Measurements from ENCODE around the gene SMARCAL1.
"Not testable (repeated sequence)": the region's sequence is repeated elsewhere in the genome, so short reads cannot be mapped to it uniquely, and the experiment has no call there.

Gene SMARCAL1

GRCh38 chr2:216503159-216503629, 90.9 kb downstream of the SMARCAL1 start:
- peak; percentile 6 for DNase-seq

DNA sequence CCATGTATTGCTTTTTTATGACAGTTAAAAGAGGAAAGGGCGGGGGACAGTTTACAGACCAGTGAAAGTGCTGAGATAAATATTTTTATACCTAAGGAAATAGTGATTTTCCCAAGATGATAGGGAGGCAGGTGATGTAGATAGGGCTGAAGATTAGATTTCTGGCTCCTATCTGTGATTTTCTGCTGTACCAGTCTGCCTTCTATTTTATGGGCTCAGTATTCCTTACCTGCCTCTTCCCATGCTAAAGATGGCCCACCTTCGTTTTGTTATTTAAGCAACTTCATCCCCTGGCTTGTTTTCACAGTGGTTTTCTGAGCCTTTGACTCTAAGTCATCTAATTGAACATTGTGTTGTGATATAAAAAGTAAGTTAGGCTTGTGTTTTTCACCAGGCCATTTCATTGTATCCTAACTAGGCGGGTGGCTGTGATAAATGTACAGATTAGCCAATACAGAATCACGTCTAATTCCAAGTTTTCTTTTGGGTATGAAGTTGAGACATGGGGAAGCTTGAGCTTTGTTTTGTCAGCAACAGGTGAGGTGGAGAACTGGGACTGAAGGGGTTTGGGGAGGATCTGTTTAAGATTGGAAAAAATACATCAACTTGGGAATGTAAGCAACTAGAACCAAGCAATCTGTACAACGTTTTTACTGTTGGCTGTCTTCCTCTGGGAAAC, 91.6 kb downstream of the SMARCAL1 start:
- DNase-seq: peak; percentile 9

DNA sequence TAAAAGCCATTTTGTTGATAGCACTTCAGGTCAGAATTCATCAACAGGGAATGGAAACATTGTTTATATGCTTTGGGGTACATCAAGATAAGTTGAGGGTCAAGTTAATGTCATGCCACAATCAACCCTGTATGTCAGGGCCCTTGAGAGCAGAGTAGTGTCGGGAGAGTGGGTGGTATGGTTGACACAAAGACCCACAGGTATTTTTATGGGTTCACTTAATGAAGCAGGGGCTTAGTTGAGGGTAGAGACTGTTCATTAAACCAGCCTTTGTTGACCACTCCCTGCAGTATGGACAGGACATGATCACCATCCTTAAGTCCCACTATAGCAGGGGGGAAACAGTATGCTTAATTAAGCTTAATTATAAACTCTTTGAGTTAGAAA, 92.1 kb downstream of the SMARCAL1 start:
- no peak for DNase-seq

- no peak for DNase-seq
Observed at GRCh38 chr2:216505133-216506106, 93.1 kb downstream of the SMARCAL1 start.

DNA sequence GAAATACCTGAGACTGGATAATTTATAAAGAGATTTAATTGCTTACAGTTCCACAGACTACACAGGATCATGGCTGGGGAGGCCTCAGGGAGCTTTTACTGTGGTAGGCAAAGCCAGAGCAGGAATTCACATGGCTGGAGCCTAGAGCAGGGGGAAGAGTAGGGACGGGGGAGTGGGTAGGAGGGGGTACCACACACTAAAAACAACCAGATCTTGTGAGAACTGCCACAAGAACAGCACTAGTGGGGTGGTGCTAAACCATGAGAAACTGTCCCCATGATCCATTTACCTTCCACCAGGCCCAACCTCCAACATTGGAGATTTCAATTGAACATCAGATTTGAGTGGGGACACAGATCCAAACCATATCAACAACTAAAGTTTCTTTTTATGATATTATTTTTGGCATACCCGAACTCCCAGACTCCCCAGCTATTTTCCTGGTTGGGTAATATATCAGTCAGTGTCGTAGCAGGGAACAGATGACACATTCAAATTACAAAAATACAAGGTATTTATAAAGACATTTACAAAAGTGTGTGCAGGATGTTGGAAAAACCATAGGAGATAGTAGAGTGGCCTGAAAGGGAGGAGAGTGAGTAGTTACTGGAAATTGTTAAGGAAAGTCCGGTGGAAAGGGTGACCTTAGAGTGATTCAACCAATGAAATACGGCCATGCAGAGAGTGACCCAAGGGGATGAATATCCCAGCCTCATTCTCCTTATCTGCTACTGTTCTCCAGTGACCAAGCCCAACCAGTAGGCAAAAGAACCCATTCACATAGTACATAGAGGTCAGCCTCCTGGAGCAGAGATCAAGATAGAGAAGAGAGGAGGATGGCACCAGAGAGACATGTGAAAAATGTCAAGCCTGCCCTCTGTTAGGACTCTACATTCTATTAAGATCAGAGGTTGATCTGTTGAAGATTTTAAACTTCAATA, 95.2 kb downstream of the SMARCAL1 start:
- DNase-seq: peak; percentile 10

DNA sequence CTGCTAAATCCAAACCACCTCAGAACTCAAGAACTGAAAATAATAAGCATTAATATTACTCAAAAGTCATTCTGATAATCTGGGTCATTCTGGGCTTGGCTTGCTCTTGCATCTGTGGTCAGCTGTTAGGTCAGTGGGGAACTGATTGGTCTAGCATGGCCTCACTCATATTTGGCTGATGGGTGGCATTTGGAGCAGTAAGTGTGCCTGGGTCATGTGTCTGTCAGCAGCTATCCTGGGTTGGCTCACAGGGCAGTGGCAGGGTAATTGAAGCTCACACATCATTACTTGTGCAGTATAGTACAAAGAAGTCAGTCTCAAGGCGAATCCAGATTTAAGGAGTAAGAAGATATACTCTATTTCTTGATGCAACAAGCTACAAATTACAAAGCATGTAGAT, 95.9 kb downstream of the SMARCAL1 start:
- no peak for DNase-seq

DNA sequence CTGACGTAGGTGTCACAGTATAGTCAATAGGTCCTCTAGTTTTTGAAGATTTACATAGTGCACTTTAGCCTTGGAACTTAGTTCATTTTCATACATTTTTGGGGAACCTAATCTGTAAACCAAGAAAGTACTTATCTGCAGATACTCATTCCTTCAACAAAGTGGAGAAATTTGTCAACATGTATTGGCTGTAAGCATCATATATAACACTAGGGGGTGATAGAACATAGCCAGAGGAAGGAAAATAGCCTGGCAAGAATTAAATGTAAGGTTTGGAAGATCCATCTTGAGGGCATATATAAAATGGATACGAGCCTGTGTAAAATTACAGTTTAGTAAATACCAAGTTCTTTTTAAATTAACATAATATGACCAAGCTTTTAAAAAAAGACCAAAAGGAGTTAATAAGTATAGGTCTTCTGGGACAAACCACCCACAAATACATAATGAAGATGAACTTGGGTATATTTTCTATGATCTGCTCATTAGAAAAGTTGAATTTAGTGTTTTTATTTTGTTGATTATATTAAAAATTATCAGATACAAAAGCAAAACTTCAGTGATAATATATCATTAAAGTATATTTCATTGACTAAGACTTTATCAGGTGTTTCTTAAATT, 104.6 kb downstream of the SMARCAL1 start:
- peak; percentile 68 for DNase-seq

- DNase-seq: no peak
Observed at GRCh38 chr2:216517447-216518225, 105.4 kb downstream of the SMARCAL1 start.

DNA sequence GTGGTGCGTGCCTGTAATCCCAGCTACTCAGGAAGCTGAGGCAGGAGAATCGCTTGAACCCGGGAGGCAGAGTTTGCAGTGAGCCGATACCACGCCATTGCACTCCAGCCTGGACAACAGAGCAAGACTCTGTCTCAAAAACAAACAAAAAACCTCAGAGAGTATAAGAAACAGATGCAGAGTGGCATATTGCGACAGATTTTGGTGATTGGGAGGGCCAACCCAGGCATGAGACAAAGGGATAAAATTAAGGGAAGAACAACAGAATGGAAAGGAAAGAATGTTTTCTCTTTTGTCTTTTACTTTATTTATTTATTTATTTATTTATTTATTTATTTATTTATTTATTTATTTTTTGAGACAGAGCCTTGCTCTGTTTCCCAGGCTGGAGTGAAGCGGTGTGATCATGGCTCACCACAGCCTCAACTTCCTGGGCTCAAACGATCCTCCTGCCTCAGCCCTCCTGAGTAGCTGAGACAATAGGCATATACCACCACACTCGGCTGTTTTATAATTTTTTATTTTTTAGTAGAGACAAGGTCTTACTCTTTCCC, 106.4 kb downstream of the SMARCAL1 start:
- DNase-seq: not testable (repeated sequence)

DNA sequence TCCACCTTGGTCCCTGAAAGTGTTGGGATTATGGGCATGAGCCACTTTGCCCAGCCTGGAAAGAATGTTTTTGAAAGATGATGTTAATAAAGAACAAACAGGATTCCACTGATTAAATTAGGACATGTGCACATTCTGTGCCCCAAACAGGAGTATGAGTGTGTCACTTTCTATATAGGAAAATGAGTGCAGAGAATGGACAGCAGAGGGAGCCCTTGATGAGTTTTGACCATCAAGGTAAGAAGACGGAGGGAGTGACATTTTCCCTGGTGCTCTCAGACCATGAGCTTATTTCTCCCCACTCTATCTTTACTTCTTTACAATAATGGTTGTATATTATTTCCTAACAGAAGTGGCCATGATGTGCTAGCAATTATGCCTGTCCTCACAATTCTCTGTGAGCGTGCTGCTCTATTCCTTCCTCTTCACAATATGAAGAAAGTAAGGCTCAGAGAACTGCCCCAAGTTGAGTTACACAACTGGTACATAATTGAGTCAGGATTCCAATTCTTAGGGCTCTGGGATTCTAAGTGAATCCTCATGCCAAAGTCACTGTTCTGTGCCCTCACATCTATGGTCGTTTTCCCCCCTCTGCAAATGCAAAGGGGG, 107.0 kb downstream of the SMARCAL1 start:
- peak; percentile 85 for DNase-seq

DNA sequence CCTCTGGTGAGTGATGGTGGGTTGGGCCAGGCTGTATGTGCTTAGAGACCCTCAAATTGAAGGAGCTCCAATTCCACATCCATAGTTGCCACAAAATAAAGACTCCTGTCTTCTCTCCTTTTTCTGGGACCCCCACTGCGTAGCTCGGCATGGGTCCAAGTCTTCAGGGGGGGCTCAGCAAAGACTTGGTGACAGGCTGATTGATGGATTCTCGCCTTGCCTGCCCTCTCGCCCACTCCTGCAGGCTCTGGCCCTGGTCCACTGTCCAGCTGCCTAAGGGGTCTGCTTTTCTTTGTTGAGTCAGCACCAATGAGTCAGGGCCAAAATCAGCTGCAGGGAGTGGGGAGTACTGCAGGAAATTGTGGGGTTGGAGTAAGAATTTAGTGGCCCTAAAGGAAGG, 107.8 kb downstream of the SMARCAL1 start:
- no peak for DNase-seq

GRCh38 chr2:216522892-216523502, 110.7 kb downstream of the SMARCAL1 start:
- DNase-seq: no peak

DNA sequence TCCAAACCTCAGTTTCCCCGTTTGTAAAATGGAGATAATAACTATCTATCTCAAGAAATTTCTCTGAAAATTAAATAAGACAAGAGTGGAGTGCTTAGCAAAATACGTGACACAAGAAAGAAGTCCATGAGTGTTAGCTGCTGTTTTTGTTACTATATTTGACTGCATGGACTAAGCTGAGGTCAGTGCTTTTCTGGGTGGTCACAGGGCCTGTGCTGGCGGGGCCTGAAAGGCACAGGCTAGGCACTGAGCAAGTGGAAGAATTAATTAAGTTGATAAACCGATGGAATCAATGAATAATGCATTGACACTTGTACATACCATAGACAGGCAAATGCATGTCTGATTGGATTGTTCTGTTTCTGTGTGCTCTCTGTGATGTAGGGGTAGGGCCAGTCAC, 113.7 kb downstream of the SMARCAL1 start:
- DNase-seq: no peak

- DNase-seq: no peak
Observed at GRCh38 chr2:216526939-216527338, 114.7 kb downstream of the SMARCAL1 start.

DNA sequence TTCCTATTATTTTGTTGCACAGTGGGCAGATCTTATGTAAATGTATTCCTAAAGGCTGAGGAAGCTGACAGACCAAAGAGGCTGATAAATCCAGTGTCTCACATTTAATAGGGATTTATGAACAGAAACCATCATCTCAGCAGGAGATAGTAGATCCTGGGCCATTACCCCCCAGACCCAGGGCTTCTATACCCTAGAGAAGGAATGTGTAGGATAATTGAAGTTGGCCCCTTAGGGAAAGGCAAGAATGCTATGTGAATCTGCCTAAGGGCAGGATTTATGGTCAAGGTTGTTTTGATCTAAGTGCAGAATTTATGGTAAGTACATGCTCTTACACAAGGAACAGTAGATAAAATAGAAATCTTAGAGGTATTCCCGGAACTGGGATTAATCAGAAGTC, 115.3 kb downstream of the SMARCAL1 start:
- DNase-seq: no peak

DNA sequence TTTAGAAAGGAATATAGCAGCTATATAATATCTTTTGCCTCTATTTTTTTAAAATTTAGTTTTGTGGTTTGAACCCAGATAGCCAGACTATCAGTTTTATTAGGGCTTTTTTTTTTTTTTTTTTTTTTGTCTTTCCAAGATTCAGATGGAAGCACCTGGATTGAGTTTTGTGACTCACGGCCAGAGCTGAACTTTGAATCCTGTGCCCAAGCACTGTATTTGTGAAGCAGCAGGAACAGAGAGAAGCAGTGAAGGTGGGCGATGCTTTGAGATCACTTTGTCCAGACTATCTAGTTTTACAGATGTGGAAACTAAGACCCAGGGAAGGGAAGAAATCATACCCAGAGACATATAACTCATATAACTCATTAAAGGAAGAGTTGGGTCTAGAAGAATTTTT, 120.3 kb downstream of the SMARCAL1 start:
- no peak for DNase-seq

Measured in DMS53 (cell line).